ENCODE results near the gene RASL11A. TPM values are rescaled to one million over a fixed set of nuclear protein-coding genes. Genes with fewer than 3 reads are reported as not detected.

RASL11A gene
- total RNA-seq, 1 donor from 2014 or later: 1.3 TPM

DNA sequence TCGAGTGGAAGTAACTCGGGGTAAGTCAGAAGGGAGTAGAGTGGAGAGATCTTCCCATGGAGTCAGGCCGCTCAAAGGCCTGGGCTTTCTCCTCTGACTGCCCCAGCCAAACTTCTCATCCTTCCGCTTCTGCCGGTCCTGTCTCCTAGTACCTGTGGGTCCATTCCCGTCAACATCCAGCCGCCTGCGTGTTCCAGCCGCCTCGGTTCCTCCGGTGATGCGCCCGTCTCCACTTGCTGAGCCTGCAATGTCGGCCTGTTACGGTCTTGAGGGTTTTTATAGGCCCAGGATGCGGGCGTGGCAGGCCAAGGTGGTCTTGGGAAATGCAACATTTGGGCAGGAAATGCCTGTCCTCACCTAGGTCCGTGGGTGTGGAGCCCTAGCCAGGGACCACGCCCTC lies 38.3 kb downstream of the RASL11A start:
- H3K4me3 Mint-ChIP-seq: no peak overlapping the region
- no peaks in the 10 kb centered on the region for H3K9me3 Mint-ChIP-seq
- H3K4me1 Mint-ChIP-seq: peaks cover 10% of the 10 kb centered on the region
- no peak overlapping the region for H3K27ac Mint-ChIP-seq (ENCODE audit: unreplicated experiment)
- TF ChIP-seq, protein P1, sequence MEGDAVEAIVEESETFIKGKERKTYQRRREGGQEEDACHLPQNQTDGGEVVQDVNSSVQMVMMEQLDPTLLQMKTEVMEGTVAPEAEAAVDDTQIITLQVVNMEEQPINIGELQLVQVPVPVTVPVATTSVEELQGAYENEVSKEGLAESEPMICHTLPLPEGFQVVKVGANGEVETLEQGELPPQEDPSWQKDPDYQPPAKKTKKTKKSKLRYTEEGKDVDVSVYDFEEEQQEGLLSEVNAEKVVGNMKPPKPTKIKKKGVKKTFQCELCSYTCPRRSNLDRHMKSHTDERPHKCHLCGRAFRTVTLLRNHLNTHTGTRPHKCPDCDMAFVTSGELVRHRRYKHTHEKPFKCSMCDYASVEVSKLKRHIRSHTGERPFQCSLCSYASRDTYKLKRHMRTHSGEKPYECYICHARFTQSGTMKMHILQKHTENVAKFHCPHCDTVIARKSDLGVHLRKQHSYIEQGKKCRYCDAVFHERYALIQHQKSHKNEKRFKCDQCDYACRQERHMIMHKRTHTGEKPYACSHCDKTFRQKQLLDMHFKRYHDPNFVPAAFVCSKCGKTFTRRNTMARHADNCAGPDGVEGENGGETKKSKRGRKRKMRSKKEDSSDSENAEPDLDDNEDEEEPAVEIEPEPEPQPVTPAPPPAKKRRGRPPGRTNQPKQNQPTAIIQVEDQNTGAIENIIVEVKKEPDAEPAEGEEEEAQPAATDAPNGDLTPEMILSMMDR (conservative IDR thresholded peaks at IDR 0.05): no peak
- H3K27me3 Mint-ChIP-seq (ENCODE audit: low read depth): peaks cover 12% of the 10 kb centered on the region
- no peaks in the 10 kb centered on the region for H3K36me3 Mint-ChIP-seq (ENCODE audit: low read depth)
- DNase-seq (ENCODE audit: low read depth, low spot score): no peak

DNA sequence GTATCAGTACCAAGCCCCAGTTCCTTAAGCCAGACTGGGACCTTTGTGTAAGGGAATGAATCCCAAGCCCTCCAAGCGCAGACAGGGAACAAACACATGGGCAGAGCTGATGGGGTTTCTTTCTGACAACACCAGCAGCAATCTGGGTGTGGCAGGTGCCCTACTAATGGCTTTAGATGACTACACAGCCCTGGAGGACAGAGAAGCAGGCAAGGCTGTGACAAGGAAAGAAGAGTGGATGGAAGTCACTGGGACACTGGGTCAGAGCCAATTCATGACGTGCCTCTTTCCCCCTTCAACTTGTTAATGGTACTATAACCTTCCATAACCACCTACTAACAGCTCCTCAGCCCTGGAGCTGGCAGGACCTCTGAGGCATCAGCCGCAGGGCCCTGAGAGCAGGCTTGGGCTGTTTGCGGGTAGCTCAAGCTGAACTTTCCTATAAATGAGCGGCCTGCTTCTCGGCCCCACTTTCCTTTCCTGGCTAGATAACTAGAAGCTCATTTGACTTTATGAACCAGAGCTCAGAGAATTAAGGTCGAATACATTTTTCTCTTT lies 38.9 kb downstream of the RASL11A start:
- Mint-ChIP-seq H3K27me3 (ENCODE audit: low read depth) (peaks cover 12% of the 10 kb centered on the region), H3K36me3 (ENCODE audit: low read depth) (no peaks in the 10 kb centered on the region), H3K27ac (ENCODE audit: unreplicated experiment) (no peak overlapping the region), H3K9me3 (no peaks in the 10 kb centered on the region), H3K4me3 (no peak overlapping the region), H3K4me1 (peaks cover 10% of the 10 kb centered on the region)
- TF ChIP-seq, protein P1 (conservative IDR thresholded peaks at IDR 0.05): no peak
- DNase-seq (ENCODE audit: low read depth, low spot score): no peak

DNA sequence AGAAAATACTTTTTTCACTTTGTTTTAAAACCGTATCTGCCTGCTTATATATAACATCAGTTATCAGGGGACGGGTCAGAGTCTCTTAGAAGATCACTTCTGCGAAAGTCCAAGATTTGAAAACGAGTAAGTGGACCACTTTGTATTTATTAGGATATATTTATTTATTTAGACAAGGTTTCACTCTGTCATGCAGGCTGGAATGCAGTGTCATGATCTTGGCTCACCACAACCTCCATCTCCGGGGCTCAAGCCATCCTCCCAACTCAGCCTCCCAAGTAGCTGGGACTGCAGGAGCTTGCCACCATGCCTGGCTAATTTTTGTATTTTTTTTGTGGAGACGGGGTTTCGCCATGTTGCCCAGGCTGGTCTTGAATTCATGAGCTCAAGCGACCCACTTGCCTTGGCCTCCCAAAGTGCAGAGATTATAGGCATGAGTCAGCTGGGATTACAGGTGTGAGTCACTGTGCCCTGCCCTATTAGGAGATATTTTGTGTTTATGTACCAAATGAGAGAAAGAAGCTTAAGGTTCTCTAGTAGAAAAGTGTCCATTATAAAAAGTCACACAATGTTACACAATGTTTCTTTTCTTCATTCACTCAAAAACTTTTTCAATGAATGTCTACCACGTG lies 39.5 kb downstream of the RASL11A start:
- Mint-ChIP-seq H3K4me1 (peaks cover 10% of the 10 kb centered on the region), H3K4me3 (no peak overlapping the region), H3K36me3 (ENCODE audit: low read depth) (no peaks in the 10 kb centered on the region), H3K27me3 (ENCODE audit: low read depth) (peaks cover 12% of the 10 kb centered on the region), H3K9me3 (no peaks in the 10 kb centered on the region), H3K27ac (ENCODE audit: unreplicated experiment) (no peak overlapping the region)
- TF ChIP-seq, protein P1 (conservative IDR thresholded peaks at IDR 0.05): no peak
- DNase-seq (ENCODE audit: low read depth, low spot score): no peak

DNA sequence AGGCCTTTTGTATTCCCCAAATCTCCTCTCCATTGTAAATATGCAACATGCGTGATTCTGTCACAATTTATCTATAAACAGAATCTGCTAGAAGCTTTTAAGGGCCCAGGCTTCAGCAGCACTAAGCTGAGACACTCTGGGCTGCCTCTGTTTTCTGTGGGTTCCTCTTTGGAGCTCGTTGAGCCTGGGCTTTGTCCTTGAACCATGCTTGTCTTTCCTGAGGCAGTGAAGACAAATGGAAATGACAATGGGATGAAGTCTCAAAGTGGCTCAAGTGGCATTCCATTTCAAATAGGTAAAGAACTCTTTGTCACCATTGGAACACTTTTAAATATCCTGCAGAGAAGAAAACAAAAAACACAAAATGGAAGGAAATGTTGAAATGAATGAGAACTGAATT lies 40.3 kb downstream of the RASL11A start:
- no peak overlapping the region for H3K4me3 Mint-ChIP-seq
- H3K9me3 Mint-ChIP-seq: no peaks in the 10 kb centered on the region
- peaks cover 10% of the 10 kb centered on the region for H3K4me1 Mint-ChIP-seq
- TF ChIP-seq, protein P1 (conservative IDR thresholded peaks at IDR 0.05): no peak
- H3K36me3 Mint-ChIP-seq (ENCODE audit: low read depth): no peaks in the 10 kb centered on the region
- peak overlapping the region; percentile 4 for H3K27ac Mint-ChIP-seq (ENCODE audit: unreplicated experiment)
- DNase-seq (ENCODE audit: low read depth, low spot score): no peak
- H3K27me3 Mint-ChIP-seq (ENCODE audit: low read depth): peaks cover 15% of the 10 kb centered on the region

DNA sequence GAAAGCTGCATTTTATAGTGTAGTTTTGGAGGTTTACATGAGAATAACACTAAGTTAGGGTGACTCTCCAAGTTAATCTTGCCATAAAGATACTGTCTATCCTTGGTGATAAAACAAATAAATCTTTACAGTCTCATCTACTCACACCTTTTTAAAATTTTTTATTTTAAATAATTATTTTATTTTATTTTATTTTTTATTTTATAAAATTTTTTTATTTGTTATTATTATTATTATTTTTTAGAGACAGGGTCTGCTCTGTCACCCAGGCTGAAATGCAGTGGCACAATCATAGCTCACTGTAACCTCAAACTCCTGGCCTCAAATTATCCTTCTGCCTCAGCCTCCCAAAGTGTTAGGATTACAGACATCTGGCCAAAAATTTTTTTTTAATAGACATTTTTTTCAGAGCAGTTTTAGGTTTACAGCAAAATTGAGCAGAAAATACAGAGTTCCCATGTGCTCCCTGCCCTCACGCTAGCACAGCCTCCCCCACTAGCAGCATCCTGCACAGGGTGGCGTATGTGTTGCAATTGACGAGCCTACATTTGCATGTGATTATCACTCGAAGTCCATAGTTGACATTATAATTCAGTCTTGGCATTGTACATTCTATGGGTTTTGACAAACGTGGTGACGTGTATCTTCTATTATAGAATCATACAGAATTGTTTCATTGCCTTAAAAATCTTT lies 41.0 kb downstream of the RASL11A start:
- no peak overlapping the region for H3K27ac Mint-ChIP-seq (ENCODE audit: unreplicated experiment)
- no peaks in the 10 kb centered on the region for H3K36me3 Mint-ChIP-seq (ENCODE audit: low read depth)
- no peak for DNase-seq (ENCODE audit: low read depth, low spot score)
- H3K27me3 Mint-ChIP-seq (ENCODE audit: low read depth): peaks cover 22% of the 10 kb centered on the region
- H3K4me3 Mint-ChIP-seq: no peak overlapping the region
- H3K4me1 Mint-ChIP-seq: peaks cover 10% of the 10 kb centered on the region
- H3K9me3 Mint-ChIP-seq: no peaks in the 10 kb centered on the region
- TF ChIP-seq, protein P1 (conservative IDR thresholded peaks at IDR 0.05): no peak
